ENCODE measurements around the gene FSTL4.

Gene FSTL4

DNA sequence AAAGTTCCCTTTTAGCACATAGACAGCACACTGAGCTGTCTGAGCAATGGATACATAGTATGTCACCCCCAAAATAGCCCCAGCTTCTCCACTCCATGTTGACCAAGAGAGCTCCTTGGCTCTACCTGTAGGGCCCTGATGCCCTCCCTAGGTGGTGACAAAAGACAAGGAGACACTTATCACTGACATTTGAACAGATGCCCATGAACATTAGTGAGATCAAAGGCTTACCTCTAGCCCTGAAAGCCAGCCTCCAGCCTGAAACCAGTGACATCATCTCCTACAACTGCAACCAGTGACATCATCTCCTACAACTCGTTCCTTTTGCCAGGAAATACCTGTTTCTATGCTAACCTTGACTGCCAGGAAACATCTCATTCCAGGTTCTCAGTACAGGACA lies 122.7 kb downstream of the FSTL4 start:
- no peak for DNase-seq (ENCODE audit: low spot score)
- H3K9me3 ChIP-seq (ENCODE audit: severe bottlenecking): no peaks in the 10 kb centered on the region
- peak; percentile 45 for ATAC-seq (ENCODE audit: low read depth)
- peak; percentile 20 for TF ChIP-seq CTCF (IDR thresholded peaks at IDR 0.05; ENCODE audit: poor library complexity, severe bottlenecking)
- peaks cover 11% of the 10 kb centered on the region for H3K27me3 ChIP-seq (ENCODE audit: insufficient read depth, poor library complexity, severe bottlenecking)
- no peak overlapping the region for H3K4me3 ChIP-seq (ENCODE audit: severe bottlenecking)
- H3K36me3 ChIP-seq (ENCODE audit: low read depth): no peaks in the 10 kb centered on the region
- H3K27ac ChIP-seq (ENCODE audit: poor library complexity, severe bottlenecking): no peak overlapping the region
- no peaks in the 10 kb centered on the region for H3K4me1 ChIP-seq (ENCODE audit: insufficient read depth, poor library complexity, severe bottlenecking)

GRCh38 chr5:133487093-133487492 lies 125.2 kb downstream of the FSTL4 start:
- no peak overlapping the region for H3K27ac ChIP-seq (ENCODE audit: poor library complexity, severe bottlenecking)
- no peaks in the 10 kb centered on the region for H3K9me3 ChIP-seq (ENCODE audit: severe bottlenecking)
- peaks cover 14% of the 10 kb centered on the region for H3K27me3 ChIP-seq (ENCODE audit: insufficient read depth, poor library complexity, severe bottlenecking)
- no peak for DNase-seq (ENCODE audit: low spot score)
- H3K4me1 ChIP-seq (ENCODE audit: insufficient read depth, poor library complexity, severe bottlenecking): no peaks in the 10 kb centered on the region
- no peak overlapping the region for H3K4me3 ChIP-seq (ENCODE audit: severe bottlenecking)
- no peak for ATAC-seq (ENCODE audit: low read depth)
- no peak for TF ChIP-seq CTCF (IDR thresholded peaks at IDR 0.05; ENCODE audit: poor library complexity, severe bottlenecking)
- H3K36me3 ChIP-seq (ENCODE audit: low read depth): no peaks in the 10 kb centered on the region

DNA sequence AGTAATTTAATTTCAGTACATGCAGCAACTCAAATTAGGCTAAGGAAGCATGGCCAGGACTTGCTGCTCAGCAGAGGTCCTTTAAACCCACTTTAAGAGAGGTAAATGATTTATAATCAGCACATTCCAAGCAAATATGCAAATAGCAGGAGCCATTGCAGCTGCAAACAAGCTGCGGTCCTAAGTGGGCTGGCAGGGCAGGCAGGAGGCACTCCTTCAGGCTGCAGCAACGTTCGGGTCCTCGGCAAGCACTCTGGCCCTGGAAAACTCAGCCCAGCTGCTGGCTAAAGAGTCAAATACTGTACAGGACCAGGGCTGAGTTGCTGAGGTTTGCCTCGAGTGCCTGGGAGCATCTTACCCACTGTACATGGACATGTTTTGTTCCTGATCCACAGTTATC lies 126.9 kb downstream of the FSTL4 start:
- Histone ChIP-seq H3K4me1 (ENCODE audit: insufficient read depth, poor library complexity, severe bottlenecking) (no peaks in the 10 kb centered on the region), H3K36me3 (ENCODE audit: low read depth) (no peaks in the 10 kb centered on the region), H3K27me3 (ENCODE audit: insufficient read depth, poor library complexity, severe bottlenecking) (peaks cover 14% of the 10 kb centered on the region), H3K9me3 (ENCODE audit: severe bottlenecking) (no peaks in the 10 kb centered on the region), H3K27ac (ENCODE audit: poor library complexity, severe bottlenecking) (no peak overlapping the region), H3K4me3 (ENCODE audit: severe bottlenecking) (no peak overlapping the region)
- DNase-seq (ENCODE audit: low spot score) (no peak), ATAC-seq (ENCODE audit: low read depth) (no peak)
- TF ChIP-seq CTCF (IDR thresholded peaks at IDR 0.05; ENCODE audit: poor library complexity, severe bottlenecking): no peak

DNA sequence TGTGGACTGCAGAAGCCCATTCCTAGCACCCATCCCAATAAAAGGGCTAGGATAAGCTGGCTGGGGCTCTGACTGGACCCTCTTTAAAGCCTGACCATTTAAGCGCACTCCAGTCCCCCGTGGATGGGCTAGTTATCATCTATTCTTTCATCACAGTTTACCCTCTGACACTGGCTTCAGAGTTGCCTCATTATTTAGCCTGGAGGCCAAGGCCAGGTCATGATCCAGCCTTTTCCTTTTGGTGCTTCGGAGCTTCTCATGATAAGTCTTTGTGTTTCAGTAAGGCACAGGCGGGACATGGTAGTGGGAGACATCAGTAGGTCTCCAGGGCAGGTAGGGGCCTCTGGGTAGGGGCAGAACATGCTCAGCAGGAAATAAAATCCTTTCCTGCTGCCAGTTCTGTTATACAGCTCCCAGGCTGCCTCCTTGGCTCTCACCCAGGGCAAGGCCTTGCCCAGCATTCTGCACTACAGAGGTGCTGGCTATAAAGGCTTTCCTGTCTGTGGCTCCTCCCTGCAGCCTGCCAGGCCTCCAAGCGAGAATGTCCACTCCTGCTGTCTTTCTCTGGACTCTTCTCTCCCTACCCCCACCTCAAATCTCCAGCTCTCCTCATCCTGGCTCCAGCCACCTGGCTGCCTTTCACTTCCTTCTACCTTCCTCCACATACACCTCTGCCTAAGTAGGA lies 128.8 kb downstream of the FSTL4 start:
- ATAC-seq (ENCODE audit: low read depth): no peak
- Histone ChIP-seq H3K4me1 (ENCODE audit: insufficient read depth, poor library complexity, severe bottlenecking) (no peaks in the 10 kb centered on the region), H3K27ac (ENCODE audit: poor library complexity, severe bottlenecking) (no peak overlapping the region), H3K4me3 (ENCODE audit: severe bottlenecking) (no peak overlapping the region), H3K27me3 (ENCODE audit: insufficient read depth, poor library complexity, severe bottlenecking) (peaks cover 14% of the 10 kb centered on the region), H3K36me3 (ENCODE audit: low read depth) (no peaks in the 10 kb centered on the region), H3K9me3 (ENCODE audit: severe bottlenecking) (no peaks in the 10 kb centered on the region)
- TF ChIP-seq CTCF (IDR thresholded peaks at IDR 0.05; ENCODE audit: poor library complexity, severe bottlenecking): no peak
- DNase-seq (ENCODE audit: low spot score): no peak

- ATAC-seq (ENCODE audit: low read depth): no peak
These were observed 130.3 kb downstream of the FSTL4 start for GRCh38 chr5:133482028-133482427.

More at GRCh38 chr5:133482028-133482427, 130.3 kb downstream of the FSTL4 start:
- TF ChIP-seq CTCF (IDR thresholded peaks at IDR 0.05; ENCODE audit: poor library complexity, severe bottlenecking): no peak
- DNase-seq (ENCODE audit: low spot score): no peak
- peaks cover 14% of the 10 kb centered on the region for H3K27me3 ChIP-seq (ENCODE audit: insufficient read depth, poor library complexity, severe bottlenecking)
- H3K4me3 ChIP-seq (ENCODE audit: severe bottlenecking): no peak overlapping the region
- H3K9me3 ChIP-seq (ENCODE audit: severe bottlenecking): no peaks in the 10 kb centered on the region
- no peaks in the 10 kb centered on the region for H3K36me3 ChIP-seq (ENCODE audit: low read depth)
- H3K4me1 ChIP-seq (ENCODE audit: insufficient read depth, poor library complexity, severe bottlenecking): no peaks in the 10 kb centered on the region
- no peak overlapping the region for H3K27ac ChIP-seq (ENCODE audit: poor library complexity, severe bottlenecking)

Data from RWPE2 (cell line).